ENCODE measurements around the gene TTF1.

DNA sequence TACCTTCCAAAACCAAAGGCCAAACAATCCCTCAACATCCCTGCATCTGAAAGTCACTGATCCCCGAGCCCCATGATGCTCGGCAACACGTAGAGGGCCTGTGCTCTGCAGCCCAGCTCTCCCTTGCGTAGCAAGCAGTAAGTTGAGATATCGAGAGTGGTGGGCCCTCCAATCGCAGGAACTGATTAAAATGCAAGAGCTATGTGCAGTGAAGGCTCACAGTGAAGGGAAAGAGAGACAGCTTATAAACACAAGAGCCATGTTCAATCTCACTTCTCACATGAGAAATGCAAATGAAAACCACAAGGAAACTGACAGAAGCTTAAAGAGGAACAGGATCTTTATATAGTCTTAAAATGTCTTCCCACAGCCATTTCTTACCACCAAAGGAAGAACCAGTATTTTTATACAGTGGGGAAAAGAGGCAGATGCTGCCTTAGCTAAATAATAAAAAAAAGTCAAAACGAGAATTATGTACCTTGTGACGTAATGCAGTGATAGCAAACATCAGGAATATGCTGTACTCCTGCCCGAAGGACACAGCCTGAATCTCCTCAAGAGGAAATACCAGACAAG, 24.6 kb downstream of the TTF1 start:
- TF ChIP-seq, protein P1, sequence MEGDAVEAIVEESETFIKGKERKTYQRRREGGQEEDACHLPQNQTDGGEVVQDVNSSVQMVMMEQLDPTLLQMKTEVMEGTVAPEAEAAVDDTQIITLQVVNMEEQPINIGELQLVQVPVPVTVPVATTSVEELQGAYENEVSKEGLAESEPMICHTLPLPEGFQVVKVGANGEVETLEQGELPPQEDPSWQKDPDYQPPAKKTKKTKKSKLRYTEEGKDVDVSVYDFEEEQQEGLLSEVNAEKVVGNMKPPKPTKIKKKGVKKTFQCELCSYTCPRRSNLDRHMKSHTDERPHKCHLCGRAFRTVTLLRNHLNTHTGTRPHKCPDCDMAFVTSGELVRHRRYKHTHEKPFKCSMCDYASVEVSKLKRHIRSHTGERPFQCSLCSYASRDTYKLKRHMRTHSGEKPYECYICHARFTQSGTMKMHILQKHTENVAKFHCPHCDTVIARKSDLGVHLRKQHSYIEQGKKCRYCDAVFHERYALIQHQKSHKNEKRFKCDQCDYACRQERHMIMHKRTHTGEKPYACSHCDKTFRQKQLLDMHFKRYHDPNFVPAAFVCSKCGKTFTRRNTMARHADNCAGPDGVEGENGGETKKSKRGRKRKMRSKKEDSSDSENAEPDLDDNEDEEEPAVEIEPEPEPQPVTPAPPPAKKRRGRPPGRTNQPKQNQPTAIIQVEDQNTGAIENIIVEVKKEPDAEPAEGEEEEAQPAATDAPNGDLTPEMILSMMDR (IDR thresholded peaks at IDR 0.05), result no peak
- TF ChIP-seq POLR2AphosphoS5 (IDR thresholded peaks at IDR 0.05), result no peak
- TF ChIP-seq POLR2A (IDR thresholded peaks at IDR 0.05), result no peak
- no peak for TF ChIP-seq EP300 (IDR thresholded peaks at IDR 0.05)
